ENCODE data around the gene HOXA9. TPM values are rescaled to one million over a fixed set of nuclear protein-coding genes. Genes with fewer than 3 reads are reported as not detected.

Gene HOXA9
- total and polyA plus RNA-seq, 2 of the 8 experiments (the other 6 are each of a cell fraction or from before 2014, with no cell fraction given), result not detected

DNA sequence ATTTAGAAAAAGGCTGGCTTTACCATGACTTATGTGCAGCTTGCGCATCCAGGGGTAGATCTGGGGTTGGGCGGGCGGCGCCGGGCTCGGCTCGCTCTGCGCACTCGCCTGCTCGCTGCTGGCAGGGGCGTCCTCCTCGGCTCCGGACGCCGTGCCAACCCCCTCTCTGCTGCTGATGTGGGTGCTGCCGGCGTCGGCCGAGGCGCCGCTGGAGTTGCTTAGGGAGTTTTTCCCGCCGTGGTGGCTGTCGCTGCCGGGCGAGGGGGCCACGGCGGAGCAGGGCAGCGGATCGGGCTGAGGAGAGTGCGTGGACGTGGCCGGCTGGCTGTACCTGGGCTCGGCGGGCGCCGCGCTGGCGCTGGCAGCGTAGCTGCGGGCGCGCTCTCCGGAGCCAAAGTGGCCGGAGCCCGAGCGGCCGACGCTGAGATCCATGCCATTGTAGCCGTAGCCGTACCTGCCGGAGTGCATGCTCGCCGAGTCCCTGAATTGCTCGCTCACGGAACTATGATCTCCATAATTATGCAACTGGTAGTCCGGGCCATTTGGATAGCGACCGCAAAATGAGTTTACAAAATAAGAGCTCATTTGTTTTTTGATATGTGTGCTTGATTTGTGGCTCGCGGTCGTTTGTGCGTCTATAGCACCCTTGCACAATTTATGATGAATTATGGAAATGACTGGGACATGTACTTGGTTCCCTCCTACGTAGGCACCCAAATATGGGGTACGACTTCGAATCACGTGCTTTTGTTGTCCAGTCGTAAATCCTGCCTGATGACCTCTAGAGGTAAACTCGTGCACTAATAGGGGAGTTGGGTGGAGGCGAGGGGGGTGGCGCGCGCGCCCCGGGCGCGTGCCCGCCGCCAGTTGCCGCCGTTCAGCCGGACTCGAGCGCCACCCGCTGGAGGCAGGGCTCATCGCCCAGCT, 22.1 kb downstream of the HOXA9 start, which contains the start of gene HOXA5 (continued):
- no peak for TF ChIP-seq HDAC2 (IDR thresholded peaks at IDR 0.05; ENCODE audit: borderline replicate concordance in 1 of 2, low read depth in 2 of 2, low read length in 2 of 2)
- peak; percentile 71; the same call in 1 of the 2 replicates for TF ChIP-seq KDM5A (IDR thresholded peaks at IDR 0.05; ENCODE audit: low read length)
- no peak for TF ChIP-seq NANOG (IDR thresholded peaks at IDR 0.05; ENCODE audit: insufficient read depth, low read depth, low read length, poor library complexity, severe bottlenecking)
- no peak for TF ChIP-seq SIN3A (conservative IDR thresholded peaks at IDR 0.05 in 1 of 2, IDR thresholded peaks at IDR 0.05 in 1 of 2; ENCODE audit: low read depth in 1 of 2, low read length in 2 of 2)
- TF ChIP-seq POLR2A (IDR thresholded peaks at IDR 0.05; ENCODE audit: control extremely low read depth in 1 of 2, low read depth in 2 of 2, low read length in 2 of 2), result no peak
- TF ChIP-seq CTCF (IDR thresholded peaks at IDR 0.05; ENCODE audit: control extremely low read depth in 1 of 3, insufficient read depth in 1 of 3, low read depth in 1 of 3, low read length in 3 of 3), result peak in 2 of 3 experiments; percentile 91 to 97; a peak in 3 of 4 replicates
- TF ChIP-seq MAFK (IDR thresholded peaks at IDR 0.05; ENCODE audit: low read depth, low read length), result no peak
- TF ChIP-seq, protein P1, sequence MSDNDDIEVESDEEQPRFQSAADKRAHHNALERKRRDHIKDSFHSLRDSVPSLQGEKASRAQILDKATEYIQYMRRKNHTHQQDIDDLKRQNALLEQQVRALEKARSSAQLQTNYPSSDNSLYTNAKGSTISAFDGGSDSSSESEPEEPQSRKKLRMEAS (IDR thresholded peaks at IDR 0.05), result peak; percentile 79
- no peak for TF ChIP-seq NRF1 (IDR thresholded peaks at IDR 0.05; ENCODE audit: low read depth, low read length)
- no peak for TF ChIP-seq EP300 (IDR thresholded peaks at IDR 0.05; ENCODE audit: borderline replicate concordance in 1 of 2, low read depth in 2 of 2, low read length in 2 of 2)
- TF ChIP-seq POU5F1 (IDR thresholded peaks at IDR 0.05; ENCODE audit: low read depth, low read length), result no peak
- TF ChIP-seq YY1 (IDR thresholded peaks at IDR 0.05; ENCODE audit: low read depth, low read length), result no peak
- TF ChIP-seq EGR1 (IDR thresholded peaks at IDR 0.05; ENCODE audit: borderline replicate concordance, low read depth, low read length), result no peak
- peak; percentile 81; the same call in 1 of the 2 replicates for TF ChIP-seq SRF (IDR thresholded peaks at IDR 0.05; ENCODE audit: low read depth, low read length)
- TF ChIP-seq TAF1 (IDR thresholded peaks at IDR 0.05; ENCODE audit: low read depth, low read length), result no peak
- no peak for TF ChIP-seq BACH1 (IDR thresholded peaks at IDR 0.05; ENCODE audit: low read length)
- no peak for TF ChIP-seq TAF7 (optimal IDR thresholded peaks at IDR 0.05; ENCODE audit: borderline replicate concordance, low read depth, low read length)

All from H1 (cell line).